Measurements from ENCODE around the gene USP10.

- TF ChIP-seq GATA2 (IDR thresholded peaks at IDR 0.05; ENCODE audit: low read depth, low read length) (no peak), GATA3 (IDR thresholded peaks at IDR 0.05; ENCODE audit: low read depth, low read length) (no peak)
Observed at GRCh38 chr16:84726669-84727467, 27.1 kb downstream of the USP10 start.
